Measurements from ENCODE around the gene RASGRP2. TPM values are rescaled to one million over a fixed set of nuclear protein-coding genes. Genes with fewer than 3 reads are reported as not detected.

Gene RASGRP2
- polyA plus RNA-seq, 3 donors: 5.1 to 7.6 (median 5.9) TPM

GRCh38 chr11:64759722-64760719 lies 16.1 kb upstream of the RASGRP2 start, which contains the start of gene PYGM:
Gene PYGM (minus strand): TSS chr11:64759974. CDS start chr11:64759898, 76 bp downstream.
- no peak for DNase-seq (ENCODE audit: extremely low read depth in 1 of 11, low read depth in 9 of 11, low spot score in 4 of 11)

- DNase-seq (ENCODE audit: extremely low read depth in 1 of 11, low read depth in 9 of 11, low spot score in 4 of 11): no peak
These were observed 15.3 kb upstream of the RASGRP2 start for GRCh38 chr11:64759131-64759721.

DNA sequence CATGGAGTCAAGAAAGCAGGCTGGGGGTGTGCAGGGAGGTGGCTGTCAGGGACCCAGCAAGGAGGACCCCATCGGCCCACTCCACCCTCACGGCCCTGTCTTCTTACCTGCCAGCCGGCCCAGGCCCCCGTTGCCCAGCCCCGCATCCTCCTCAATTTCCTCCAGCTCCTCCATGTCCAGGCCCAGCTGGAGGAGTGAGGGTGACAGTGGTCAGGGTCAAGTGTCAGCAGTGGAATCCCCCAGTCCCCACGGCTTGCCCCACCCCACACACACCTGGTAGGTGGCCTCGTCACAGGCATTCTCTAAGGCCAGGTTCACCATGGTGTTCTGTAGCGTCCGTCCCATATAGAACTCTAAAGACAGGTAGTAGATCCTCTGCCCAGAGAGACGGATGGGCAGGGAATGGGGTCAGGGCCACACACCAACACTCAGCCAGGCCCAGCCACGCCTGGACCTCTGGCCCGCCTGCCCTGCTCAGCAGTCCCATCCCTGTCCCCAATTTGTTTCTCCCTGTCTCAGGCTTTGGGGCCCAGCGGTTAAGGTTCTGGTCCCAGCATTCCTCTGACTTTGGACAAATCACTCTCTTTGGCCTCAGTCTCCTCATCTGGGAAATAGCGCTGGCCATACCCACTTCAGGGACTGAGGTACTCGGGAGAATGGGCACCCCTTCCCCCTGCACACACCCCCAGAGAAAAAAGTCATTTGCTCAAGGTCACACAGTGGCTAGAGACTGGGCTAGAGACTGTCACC lies 14.6 kb upstream of the RASGRP2 start:
- DNase-seq (ENCODE audit: extremely low read depth in 1 of 11, low read depth in 9 of 11, low spot score in 4 of 11): no peak

DNA sequence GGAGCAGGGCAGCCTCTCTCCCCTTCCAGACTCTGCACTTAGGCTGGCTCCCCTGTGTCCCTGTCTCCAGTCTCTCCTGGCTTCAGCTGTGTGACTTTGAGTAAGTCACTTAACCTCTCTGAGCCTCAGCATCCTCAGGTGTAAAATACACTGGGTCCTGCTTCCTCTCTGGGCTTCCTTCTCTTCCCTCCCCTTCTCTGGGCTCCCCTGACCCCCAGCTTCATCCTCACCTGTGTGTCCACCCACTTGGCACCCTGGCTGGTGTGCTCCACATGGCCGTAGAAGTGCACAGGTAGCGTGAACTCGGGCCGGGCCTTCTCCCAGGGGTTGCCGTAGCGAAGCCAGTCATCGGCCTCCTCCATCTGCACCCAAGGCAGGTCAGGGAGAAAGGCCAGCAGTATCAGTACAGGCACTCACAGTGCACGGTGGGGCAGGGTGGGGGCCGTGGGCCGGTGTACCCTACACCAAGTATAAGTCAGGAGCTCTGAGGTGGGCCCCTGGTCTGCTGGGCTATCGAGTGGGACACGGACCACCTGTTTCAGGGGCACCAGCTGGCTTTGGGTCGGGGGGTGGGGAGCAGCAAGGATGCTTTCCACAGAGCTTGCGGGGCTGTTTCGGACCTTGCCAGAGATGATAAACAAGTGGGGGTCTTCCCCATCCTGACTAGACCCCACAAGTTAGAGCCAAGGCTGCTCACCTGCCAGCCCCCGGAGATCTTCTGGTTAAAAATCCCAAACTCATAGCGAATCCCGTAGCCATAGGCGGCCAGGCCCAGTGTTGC lies 13.8 kb upstream of the RASGRP2 start:
- no peak for DNase-seq (ENCODE audit: extremely low read depth in 1 of 11, low read depth in 9 of 11, low spot score in 4 of 11)

- no peak for DNase-seq (ENCODE audit: extremely low read depth in 1 of 11, low read depth in 9 of 11, low spot score in 4 of 11)
These were observed 11.9 kb upstream of the RASGRP2 start for GRCh38 chr11:64755681-64756361.

DNA sequence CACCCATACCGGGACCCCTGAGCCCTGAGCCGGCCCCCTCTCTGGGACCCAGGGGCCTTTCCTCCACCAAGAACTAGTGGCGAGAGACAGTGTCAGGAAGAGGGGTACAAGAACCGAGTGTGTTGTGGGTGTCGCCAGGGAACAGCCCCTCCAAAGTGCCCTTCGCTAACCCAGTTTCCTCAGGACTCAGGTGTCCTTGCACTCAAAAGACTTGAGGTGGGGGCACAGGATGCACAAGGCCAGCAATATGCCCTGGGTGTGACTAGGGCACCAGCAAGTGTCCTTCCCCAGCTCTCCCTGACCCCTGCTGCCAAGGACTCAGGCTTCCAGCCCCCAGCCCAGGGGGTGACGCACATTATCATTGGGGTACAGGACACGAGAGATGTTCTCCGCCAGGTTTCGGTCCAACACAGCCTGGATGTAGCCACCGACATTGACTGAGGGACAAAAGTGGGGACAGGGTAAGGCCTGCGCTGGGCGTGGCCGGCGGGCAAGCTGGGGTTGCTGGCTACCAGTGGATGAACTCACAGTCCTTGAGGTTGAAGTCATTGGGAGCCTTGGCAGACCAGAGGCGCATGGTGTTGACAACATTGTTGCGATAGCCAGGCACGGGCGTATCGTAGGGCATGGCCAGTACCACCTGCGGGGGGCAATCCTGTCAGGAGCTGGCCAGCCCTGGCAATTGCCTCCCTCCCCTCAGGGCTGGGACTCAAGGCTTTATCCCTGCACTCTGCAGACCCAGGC lies 11.1 kb upstream of the RASGRP2 start:
- no peak for DNase-seq (ENCODE audit: extremely low read depth in 1 of 11, low read depth in 9 of 11, low spot score in 4 of 11)

DNA sequence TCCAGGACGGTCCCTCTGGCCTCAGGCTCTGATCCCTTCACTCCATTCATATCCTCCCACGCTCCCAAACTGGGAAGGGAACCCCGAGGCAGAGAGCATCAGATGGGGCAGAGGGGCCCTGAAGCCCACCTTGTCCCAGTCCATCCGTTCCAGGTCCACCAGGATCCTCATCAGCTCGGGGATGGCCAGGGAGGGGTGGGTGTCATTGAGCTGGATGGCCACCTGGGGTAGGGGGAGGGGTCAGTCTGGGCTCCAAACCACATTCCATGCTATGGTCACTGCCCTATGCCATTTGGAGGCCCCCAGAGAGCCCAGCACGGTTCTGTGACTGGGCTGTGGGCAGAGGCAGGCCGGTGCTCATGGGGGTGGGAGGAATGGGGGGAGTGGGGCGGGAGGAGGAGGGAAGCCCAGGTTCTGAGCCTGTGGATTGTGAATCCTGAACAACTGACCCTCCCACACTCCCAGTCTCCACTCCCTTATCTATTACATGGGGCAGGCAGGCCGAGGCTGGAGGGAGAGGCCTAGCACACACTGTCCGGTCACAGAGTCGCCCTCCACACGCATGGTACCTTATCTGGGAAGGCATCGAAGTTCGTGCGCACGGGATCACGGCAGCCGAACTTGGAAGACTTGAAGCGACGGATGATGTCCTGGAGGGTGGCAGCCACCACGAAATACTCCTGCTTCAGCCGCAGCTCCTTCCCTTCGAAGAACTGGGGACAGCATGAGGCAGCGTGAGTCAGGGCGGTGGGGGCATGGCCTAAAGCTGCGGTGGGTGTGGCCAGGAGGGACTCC lies 10.4 kb upstream of the RASGRP2 start:
- DNase-seq (ENCODE audit: extremely low read depth in 1 of 11, low read depth in 9 of 11, low spot score in 4 of 11): no peak

- DNase-seq (ENCODE audit: extremely low read depth in 1 of 11, low read depth in 9 of 11, low spot score in 4 of 11): no peak
These were observed 9.6 kb upstream of the RASGRP2 start for GRCh38 chr11:64753380-64754123.

DNA sequence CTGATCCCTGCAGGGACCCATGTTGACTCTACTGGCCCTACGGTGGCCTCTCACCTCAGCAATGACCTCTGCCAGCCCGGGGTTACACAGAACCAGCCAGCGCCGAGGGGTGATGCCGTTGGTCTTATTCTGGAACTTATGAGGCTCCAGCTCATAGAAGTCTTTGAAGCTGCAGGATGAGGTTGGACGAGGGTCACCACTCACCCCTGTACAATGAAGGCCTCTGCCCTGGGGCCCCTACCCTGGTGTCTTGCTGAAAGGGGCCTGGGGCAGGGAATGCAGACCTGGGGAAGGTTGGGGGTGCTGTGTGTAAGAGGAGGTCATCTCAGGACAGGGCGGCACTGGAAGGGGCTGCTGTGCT lies 9.1 kb upstream of the RASGRP2 start:
- DNase-seq (ENCODE audit: extremely low read depth in 1 of 11, low read depth in 9 of 11, low spot score in 4 of 11): no peak

- no peak for DNase-seq (ENCODE audit: extremely low read depth in 1 of 11, low read depth in 9 of 11, low spot score in 4 of 11)
These were observed 8.4 kb upstream of the RASGRP2 start for GRCh38 chr11:64752175-64752970.

GRCh38 chr11:64751580-64751979 lies 7.6 kb upstream of the RASGRP2 start:
- DNase-seq (ENCODE audit: extremely low read depth in 1 of 11, low read depth in 9 of 11, low spot score in 4 of 11): no peak

- no peak for DNase-seq (ENCODE audit: extremely low read depth in 1 of 11, low read depth in 9 of 11, low spot score in 4 of 11)
These were observed 7.2 kb upstream of the RASGRP2 start for GRCh38 chr11:64751136-64751535.

- no peak for DNase-seq (ENCODE audit: extremely low read depth in 1 of 11, low read depth in 9 of 11, low spot score in 4 of 11)
These were observed 6.6 kb upstream of the RASGRP2 start for GRCh38 chr11:64750361-64751054.

DNA sequence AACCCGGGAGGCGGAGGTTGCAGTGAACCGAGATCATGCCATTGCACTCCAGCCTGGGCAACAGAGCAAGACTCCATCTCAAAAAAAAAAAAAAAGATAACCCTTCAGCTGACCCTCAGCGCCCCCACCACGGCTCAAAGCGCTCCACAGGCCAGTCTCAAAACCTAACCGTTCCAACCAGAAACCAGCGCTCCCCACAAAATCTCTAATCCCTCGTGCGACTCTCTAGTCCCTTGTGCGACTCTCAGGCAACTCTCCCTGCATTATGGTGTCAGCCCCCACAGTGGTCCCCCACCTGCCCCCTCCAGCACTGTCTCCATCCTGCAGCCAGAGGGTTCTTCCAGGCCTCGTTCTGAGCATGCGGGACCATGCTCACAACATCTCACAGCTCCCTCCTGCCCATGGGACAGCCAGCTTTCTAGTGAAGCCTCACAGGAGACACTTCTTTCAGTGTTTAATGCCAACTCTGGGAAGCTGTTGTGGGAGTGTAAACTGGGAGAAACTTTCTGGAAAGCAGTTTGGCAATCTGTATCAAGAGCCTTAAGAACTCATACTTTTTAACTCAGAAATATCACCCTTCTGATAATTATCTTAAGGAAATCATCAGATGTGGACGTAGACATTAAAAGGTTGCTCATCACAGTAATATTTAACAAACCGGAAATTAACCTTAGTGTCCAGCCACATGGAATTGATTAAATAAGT lies 4.2 kb upstream of the RASGRP2 start:
- DNase-seq (ENCODE audit: extremely low read depth in 1 of 11, low read depth in 9 of 11, low spot score in 4 of 11): no peak
